Coronary artery (tissue), 2 donors: ENCODE results near the gene CHST15.

Experiments used
- DNase-seq: peaks from one replicate; pipeline ENCODE4 v3.0.0-alpha.2; 2017; ENCODE audit warnings: low spot score
- H3K27ac ChIP-seq, 2 donors: fragments of 200-600 bp; sonication (generic); one replicate each; pipeline ENCODE4 v1.5.1; 2016 to 2019
- H3K4me3 ChIP-seq: fragments of 200-600 bp; sonication (generic); 2 replicates; pipeline ENCODE4 v1.5.1; 2016; ENCODE audit warnings: mild to moderate bottlenecking, moderate library complexity
- TF ChIP-seq, protein P1 (sequence below): fragments of 200-600 bp; sonication (generic); IDR thresholded peaks from one replicate; pipeline ENCODE4 v1.5.1; 2019; ENCODE audit warnings: antibody characterized with exemption

The CHST15 gene

DNA sequence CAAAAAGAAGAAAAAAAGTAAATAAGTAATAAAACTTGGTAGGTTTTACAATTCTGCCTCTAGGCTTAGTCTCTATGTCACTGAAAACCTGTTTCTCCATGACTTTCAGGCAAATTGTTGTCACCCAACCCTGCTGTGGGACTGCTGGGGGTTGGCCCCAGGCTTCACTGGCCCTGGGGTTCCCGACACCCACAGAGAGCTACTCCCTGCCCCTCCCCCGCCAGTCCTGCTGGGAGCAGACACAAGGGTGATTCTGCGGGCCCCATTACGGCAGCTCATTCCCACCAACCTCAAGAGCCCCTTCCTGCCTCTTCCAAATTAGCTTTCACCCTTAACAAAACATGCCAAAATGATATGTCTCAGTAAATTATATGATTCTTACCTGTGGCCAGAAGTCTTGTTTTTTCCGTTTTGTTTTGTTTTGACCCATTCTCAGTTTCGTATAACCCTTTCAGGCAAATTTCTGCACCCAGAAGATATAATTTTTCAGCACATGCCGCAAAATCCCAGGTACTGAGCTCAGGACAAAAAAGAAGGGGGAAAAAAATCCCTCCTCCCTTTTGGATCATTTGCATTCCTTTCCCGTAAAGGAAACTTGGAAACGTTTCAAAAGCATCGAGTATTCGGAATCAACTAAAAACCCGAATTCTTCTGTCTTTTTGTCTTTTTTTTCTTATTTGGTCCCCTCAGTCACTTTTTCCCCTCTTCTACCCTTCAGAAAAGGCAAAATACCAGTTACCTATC lies 27.8 kb downstream of the CHST15 start:
- no peak overlapping the region for H3K27ac ChIP-seq
- no peak for DNase-seq
- TF ChIP-seq, protein P1, sequence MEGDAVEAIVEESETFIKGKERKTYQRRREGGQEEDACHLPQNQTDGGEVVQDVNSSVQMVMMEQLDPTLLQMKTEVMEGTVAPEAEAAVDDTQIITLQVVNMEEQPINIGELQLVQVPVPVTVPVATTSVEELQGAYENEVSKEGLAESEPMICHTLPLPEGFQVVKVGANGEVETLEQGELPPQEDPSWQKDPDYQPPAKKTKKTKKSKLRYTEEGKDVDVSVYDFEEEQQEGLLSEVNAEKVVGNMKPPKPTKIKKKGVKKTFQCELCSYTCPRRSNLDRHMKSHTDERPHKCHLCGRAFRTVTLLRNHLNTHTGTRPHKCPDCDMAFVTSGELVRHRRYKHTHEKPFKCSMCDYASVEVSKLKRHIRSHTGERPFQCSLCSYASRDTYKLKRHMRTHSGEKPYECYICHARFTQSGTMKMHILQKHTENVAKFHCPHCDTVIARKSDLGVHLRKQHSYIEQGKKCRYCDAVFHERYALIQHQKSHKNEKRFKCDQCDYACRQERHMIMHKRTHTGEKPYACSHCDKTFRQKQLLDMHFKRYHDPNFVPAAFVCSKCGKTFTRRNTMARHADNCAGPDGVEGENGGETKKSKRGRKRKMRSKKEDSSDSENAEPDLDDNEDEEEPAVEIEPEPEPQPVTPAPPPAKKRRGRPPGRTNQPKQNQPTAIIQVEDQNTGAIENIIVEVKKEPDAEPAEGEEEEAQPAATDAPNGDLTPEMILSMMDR = no peak
- H3K4me3 ChIP-seq = no peak overlapping the region

DNA sequence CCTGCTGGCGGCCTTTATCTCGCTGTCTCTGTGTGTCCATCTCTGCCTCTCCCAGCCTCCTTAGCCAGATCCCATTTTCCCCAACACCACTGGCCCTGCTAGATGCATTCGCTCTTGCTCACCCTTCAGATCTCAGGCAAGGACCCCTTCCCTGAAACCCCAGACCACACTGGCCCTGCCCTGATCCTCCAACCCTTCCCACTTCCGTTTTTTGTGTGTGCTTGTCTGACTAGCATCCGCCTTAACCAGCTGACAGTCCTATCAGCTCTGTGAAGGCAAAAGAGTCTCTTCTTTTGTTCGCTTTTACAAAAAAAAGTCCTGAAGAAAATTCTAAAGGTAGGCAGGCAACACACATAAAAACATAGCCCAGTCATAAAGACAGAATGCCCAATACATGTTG lies 28.7 kb downstream of the CHST15 start:
- DNase-seq = no peak
- TF ChIP-seq, protein P1 = no peak
- H3K27ac ChIP-seq = peak overlapping the region in 1 of 2 donors; percentile 35
- H3K4me3 ChIP-seq = no peak overlapping the region

GRCh38 chr10:124063750-124064603 lies 29.4 kb downstream of the CHST15 start:
- H3K4me3 ChIP-seq = no peak overlapping the region
- TF ChIP-seq, protein P1 = no peak
- no peak for DNase-seq
- peak overlapping the region in 1 of 2 donors; percentile 35 for H3K27ac ChIP-seq

DNA sequence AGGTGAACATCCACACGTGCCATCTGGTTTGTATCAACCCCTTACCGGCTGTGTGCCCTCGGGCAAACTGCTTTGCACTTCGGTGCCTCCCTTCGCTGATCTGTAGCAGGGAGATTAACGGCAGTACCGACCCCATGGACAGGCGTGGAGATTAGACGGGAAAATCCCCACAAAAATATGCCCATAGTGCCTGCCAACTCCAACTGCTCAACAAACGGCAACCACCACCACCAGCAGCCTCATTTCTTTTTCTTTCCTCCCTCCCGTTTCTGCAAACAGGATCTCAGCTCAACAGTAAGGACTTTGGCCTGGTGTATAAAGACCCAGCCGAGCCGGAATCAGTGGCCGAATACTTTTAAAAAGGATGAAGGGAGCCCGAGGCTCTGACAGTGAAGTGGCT lies 31.0 kb downstream of the CHST15 start:
- DNase-seq = no peak
- Histone ChIP-seq H3K27ac (no peak overlapping the region), H3K4me3 (no peak overlapping the region)
- TF ChIP-seq, protein P1 = no peak

GRCh38 chr10:124061030-124061429 lies 32.4 kb downstream of the CHST15 start:
- no peak overlapping the region for H3K27ac ChIP-seq
- no peak for DNase-seq
- no peak overlapping the region for H3K4me3 ChIP-seq
- TF ChIP-seq, protein P1 = no peak

DNA sequence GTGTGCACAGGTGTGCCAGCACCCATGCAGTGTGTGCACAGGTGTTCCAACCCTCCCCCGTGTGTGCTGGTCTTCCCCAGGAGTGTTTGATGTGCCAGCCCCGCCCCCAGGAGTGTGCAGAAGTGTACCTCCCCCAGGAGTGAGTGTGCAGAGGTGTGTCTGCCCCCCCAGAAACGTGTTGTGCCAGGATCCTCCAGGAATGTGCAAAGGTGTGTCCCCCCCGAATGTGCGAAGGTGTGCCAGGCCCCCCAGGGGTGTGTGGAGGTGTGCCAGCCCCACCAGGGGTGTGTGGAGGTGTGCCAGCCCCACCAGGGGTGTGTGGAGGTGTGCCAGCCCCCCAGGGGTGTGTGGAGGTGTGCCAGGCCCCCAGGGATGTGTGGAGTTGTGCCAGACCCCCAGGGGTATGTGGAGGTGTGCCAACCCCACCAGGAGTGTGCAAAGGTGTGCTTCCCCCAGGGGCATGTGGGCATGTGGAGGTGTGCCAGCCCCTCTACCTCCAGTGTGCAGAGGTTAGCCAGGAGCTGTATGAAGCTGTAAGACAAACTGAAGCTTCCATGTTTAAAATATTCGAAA lies 33.2 kb downstream of the CHST15 start:
- TF ChIP-seq, protein P1 = no peak
- Histone ChIP-seq H3K4me3 (no peak overlapping the region), H3K27ac (no peak overlapping the region)
- DNase-seq = no peak
